NCI-H2107 treated with DMSO at 0.1 percent for 48 hours (cell line): ENCODE measurements around the gene PNCK.

Experiments used
- DNase-seq: peaks from one replicate; lab custom pipeline; 2025; ENCODE audit not compliant: unreplicated experiment; lab: John Stamatoyannopoulos, UW

PNCK gene

GRCh38 chrX:153642051-153642654 is 31.5 kb downstream of the PNCK start:
- DNase-seq = no peak

- DNase-seq = no peak
These were observed 32.0 kb downstream of the PNCK start for GRCh38 chrX:153641627-153642026.

GRCh38 chrX:153640736-153641575 is 32.7 kb downstream of the PNCK start:
- DNase-seq = no peak

GRCh38 chrX:153640045-153640686 is 33.4 kb downstream of the PNCK start:
- DNase-seq = no peak

- DNase-seq = no peak
These were observed 34.2 kb downstream of the PNCK start for GRCh38 chrX:153639177-153640044.

GRCh38 chrX:153638436-153639176 is 35.0 kb downstream of the PNCK start:
- DNase-seq = no peak

GRCh38 chrX:153638041-153638371 is 35.6 kb downstream of the PNCK start:
- DNase-seq = no peak

GRCh38 chrX:153637121-153638040 is 36.2 kb downstream of the PNCK start:
- no peak for DNase-seq

- DNase-seq = no peak
These were observed 36.9 kb downstream of the PNCK start for GRCh38 chrX:153636716-153637115.

- no peak for DNase-seq
These were observed 37.6 kb downstream of the PNCK start for GRCh38 chrX:153635788-153636668.

GRCh38 chrX:153635388-153635787 is 38.2 kb downstream of the PNCK start:
- no peak for DNase-seq

- DNase-seq = no peak
These were observed 38.8 kb downstream of the PNCK start for GRCh38 chrX:153634832-153635231.

GRCh38 chrX:153634236-153634635 is 39.4 kb downstream of the PNCK start:
- no peak for DNase-seq

- no peak for DNase-seq
These were observed 39.9 kb downstream of the PNCK start for GRCh38 chrX:153633607-153634180.

GRCh38 chrX:153633048-153633447 is 40.6 kb downstream of the PNCK start:
- no peak for DNase-seq

- DNase-seq = no peak
These were observed 41.0 kb downstream of the PNCK start for GRCh38 chrX:153632595-153632946.

GRCh38 chrX:153631907-153632594 is 41.6 kb downstream of the PNCK start:
- DNase-seq = no peak

GRCh38 chrX:153631346-153631745 is 42.3 kb downstream of the PNCK start:
- no peak for DNase-seq
